PC-3 (cell line): ENCODE measurements around the gene PTOV1.

Source experiments
- EZH2 ChIP-seq: fragments of 300-600 bp; sonication (generic); IDR thresholded peaks from one replicate; pipeline ENCODE4 v1.6.1; 2017; ENCODE audit warnings: antibody characterized with exemption, mild to moderate bottlenecking, low read length; ENCODE audit not compliant: unreplicated experiment
- EZH2phosphoT487 ChIP-seq: fragments of 300-600 bp; sonication (generic); IDR thresholded peaks from 2 replicates; pipeline ENCODE4 v1.6.1; 2018; ENCODE audit warnings: mild to moderate bottlenecking, antibody characterized with exemption, low read length, borderline replicate concordance
- TF ChIP-seq, protein P1 (sequence below): fragments of 300-600 bp; sonication (generic); conservative IDR thresholded peaks from 2 replicates; pipeline ENCODE4 v1.5.1; 2017; ENCODE audit warnings: antibody characterized with exemption, low read depth, mild to moderate bottlenecking, low read length

DNA sequence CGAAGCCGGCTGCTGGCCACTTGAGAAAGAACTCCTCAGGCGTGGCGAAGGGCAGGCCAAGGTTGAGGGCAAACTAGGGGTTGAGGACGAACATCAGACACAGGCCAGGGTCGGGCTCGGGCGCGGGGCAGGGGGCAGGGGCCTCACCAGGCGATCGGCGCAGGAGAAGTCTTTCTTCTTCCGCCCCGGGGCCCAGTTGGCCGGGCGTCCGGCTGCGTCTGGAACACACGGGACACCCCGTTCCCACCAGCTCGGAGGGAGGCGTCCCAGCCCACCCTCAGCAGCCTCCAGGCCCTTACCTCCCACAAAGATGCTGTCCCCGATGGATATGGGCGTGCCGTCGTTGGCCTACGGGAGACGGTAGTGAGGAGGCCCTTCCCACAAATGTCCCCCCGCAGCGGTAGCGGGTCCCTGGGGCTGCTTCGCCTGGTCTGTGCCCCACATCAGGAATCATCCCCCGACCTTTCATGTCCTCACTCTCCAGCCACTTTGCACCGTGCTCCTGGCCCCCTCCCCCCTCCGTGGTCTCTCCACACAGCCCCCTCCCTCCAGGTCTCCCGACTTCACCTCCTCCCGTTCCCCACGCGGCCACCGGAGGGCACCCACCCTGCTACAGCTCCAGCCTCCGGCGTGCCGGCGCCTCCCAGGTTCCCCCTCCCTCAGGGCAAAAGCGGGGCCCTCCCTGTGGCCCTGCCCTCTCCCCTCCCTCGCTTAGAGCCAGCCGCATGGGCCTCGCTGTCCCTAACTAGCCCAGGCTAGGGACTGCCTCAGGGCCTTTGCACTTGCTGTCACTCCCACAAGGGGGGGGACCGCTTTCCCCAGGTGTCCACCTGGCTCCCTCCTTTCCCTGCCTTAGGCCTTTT lies 11.7 kb downstream of the PTOV1 start:
- TF ChIP-seq, protein P1, sequence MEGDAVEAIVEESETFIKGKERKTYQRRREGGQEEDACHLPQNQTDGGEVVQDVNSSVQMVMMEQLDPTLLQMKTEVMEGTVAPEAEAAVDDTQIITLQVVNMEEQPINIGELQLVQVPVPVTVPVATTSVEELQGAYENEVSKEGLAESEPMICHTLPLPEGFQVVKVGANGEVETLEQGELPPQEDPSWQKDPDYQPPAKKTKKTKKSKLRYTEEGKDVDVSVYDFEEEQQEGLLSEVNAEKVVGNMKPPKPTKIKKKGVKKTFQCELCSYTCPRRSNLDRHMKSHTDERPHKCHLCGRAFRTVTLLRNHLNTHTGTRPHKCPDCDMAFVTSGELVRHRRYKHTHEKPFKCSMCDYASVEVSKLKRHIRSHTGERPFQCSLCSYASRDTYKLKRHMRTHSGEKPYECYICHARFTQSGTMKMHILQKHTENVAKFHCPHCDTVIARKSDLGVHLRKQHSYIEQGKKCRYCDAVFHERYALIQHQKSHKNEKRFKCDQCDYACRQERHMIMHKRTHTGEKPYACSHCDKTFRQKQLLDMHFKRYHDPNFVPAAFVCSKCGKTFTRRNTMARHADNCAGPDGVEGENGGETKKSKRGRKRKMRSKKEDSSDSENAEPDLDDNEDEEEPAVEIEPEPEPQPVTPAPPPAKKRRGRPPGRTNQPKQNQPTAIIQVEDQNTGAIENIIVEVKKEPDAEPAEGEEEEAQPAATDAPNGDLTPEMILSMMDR, result peak; percentile 66
- TF ChIP-seq EZH2, result no peak
- TF ChIP-seq EZH2phosphoT487, result no peak
